Measurements from ENCODE around the gene NAPSA. TPM values are rescaled to one million over a fixed set of nuclear protein-coding genes. Genes with fewer than 3 reads are reported as not detected.
A peak's percentile ranks its signal among the peaks of the same experiment; 100 is the strongest.

The NAPSA gene
- total RNA-seq, 4 donors from 2014 or later, result 0.17 to 3.7 (median 0.81) TPM

- TF ChIP-seq CTCF (IDR thresholded peaks at IDR 0.05) (peak in 1 of 3 experiments; percentile 29), POLR2AphosphoS5 (IDR thresholded peaks at IDR 0.05) (peak; percentile 97 to 99), POLR2A (IDR thresholded peaks at IDR 0.05; ENCODE audit: low read depth) (no peak)
- peak; percentile 98 for DNase-seq (ENCODE audit: extremely low spot score)
- no peaks in the 10 kb centered on the region for H3K9me3 ChIP-seq
- H3K4me3 ChIP-seq, result peak within 1 kb of the TSS; percentile 85 to 99 (median 90)
- no peaks in the 10 kb centered on the region for H3K27me3 ChIP-seq
- intact Hi-C loops (cut with DNase I), result no loop called here
- peak within 1 kb of the TSS; percentile 98 to 100 (median 98) for H3K27ac ChIP-seq (replicated peaks in 1 of 4)
- peaks cover 36 to 43% (median 41%) of the 10 kb centered on the region in 4 donors for H3K36me3 ChIP-seq
- peaks cover 16 to 28% (median 26%) of the 10 kb centered on the region in 4 donors for H3K4me1 ChIP-seq
- 2% methylated on average over 66 of the region's 67 CpGs for WGBS
Observed at GRCh38 chr19:50376166-50377050, 11.0 kb upstream of the NAPSA start, which contains the start of gene NR1H2. NR1H2 (plus strand) TSS chr19:50376457; CDS start chr19:50377606, 1,149 bp downstream.

GRCh38 chr19:50371914-50372475 lies 6.6 kb upstream of the NAPSA start:
- TF ChIP-seq CTCF (IDR thresholded peaks at IDR 0.05) (no peak), EP300 (IDR thresholded peaks at IDR 0.05) (no peak), POLR2AphosphoS5 (IDR thresholded peaks at IDR 0.05) (no peak), POLR2A (IDR thresholded peaks at IDR 0.05; ENCODE audit: low read depth) (no peak)
- no peaks in the 10 kb centered on the region for H3K36me3 ChIP-seq
- intact Hi-C loops (cut with DNase I), result no loop called here
- no peaks in the 10 kb centered on the region for H3K9me3 ChIP-seq
- no peak for DNase-seq (ENCODE audit: extremely low spot score)
- H3K27ac ChIP-seq (replicated peaks in 1 of 4), result no peak overlapping the region
- no peak overlapping the region for H3K4me3 ChIP-seq
- H3K27me3 ChIP-seq, result no peaks in the 10 kb centered on the region
- WGBS, result 83% methylated on average over 10 of the region's 10 CpGs
- H3K4me1 ChIP-seq, result peaks cover 9 to 26% (median 15%) of the 10 kb centered on the region in 4 donors

GRCh38 chr19:50368649-50369570 lies 3.5 kb upstream of the NAPSA start:
- TF ChIP-seq EP300 (IDR thresholded peaks at IDR 0.05) (no peak), POLR2A (IDR thresholded peaks at IDR 0.05; ENCODE audit: low read depth) (no peak), POLR2AphosphoS5 (IDR thresholded peaks at IDR 0.05) (peak; percentile 20 to 74), CTCF (IDR thresholded peaks at IDR 0.05) (peak; percentile 89 to 94 (median 92))
- peak overlapping the region; percentile 57 to 70 (median 63) for H3K4me3 ChIP-seq
- intact Hi-C loops (cut with DNase I), result loop anchor here (2.0 to 5.0 kb wide), 2 partner anchors 43 to 92 kb away; no protein-coding TSS in a partner anchor
- H3K4me1 ChIP-seq, result peaks cover 0 to 13% (median 5%) of the 10 kb centered on the region in 4 donors
- no peaks in the 10 kb centered on the region for H3K36me3 ChIP-seq
- peak overlapping the region; percentile 69 to 81 (median 76) for H3K27ac ChIP-seq (replicated peaks in 1 of 4)
- WGBS, result 13% methylated on average over 18 of the region's 34 CpGs
- H3K9me3 ChIP-seq, result no peaks in the 10 kb centered on the region
- no peaks in the 10 kb centered on the region for H3K27me3 ChIP-seq
- DNase-seq (ENCODE audit: extremely low spot score), result peak; percentile 97

GRCh38 chr19:50362656-50363424 lies 2.6 kb downstream of the NAPSA start:
- Histone ChIP-seq H3K36me3 (no peaks in the 10 kb centered on the region), H3K9me3 (no peaks in the 10 kb centered on the region), H3K4me3 (no peak overlapping the region), H3K27ac (replicated peaks in 1 of 4) (no peak overlapping the region), H3K4me1 (peaks cover 0 to 10% (median 8%) of the 10 kb centered on the region in 4 donors), H3K27me3 (no peaks in the 10 kb centered on the region)
- no peak for TF ChIP-seq CTCF (IDR thresholded peaks at IDR 0.05)
- TF ChIP-seq EP300 (IDR thresholded peaks at IDR 0.05), result no peak
- TF ChIP-seq POLR2AphosphoS5 (IDR thresholded peaks at IDR 0.05), result no peak
- TF ChIP-seq POLR2A (IDR thresholded peaks at IDR 0.05; ENCODE audit: low read depth), result no peak
- DNase-seq (ENCODE audit: extremely low spot score), result no peak
- 60% methylated on average over 11 of the region's 11 CpGs for WGBS
- intact Hi-C loops (cut with DNase I), result no loop called here

Data from esophagus muscularis mucosa (tissue), 4 donors.